HG02571 (cell line): ENCODE results near the gene TGFBRAP1.
"Not testable (repeated sequence)": the region's sequence is repeated elsewhere in the genome, so short reads cannot be mapped to it uniquely, and the experiment has no call there.

Experiments used
- ATAC-seq: cut with Tn5 transposase; IDR thresholded peaks from one replicate; pipeline ENCODE4 v1.9.1; 2021; ENCODE audit warnings: mild to moderate bottlenecking, moderate library complexity; ENCODE audit not compliant: unreplicated experiment

TGFBRAP1 gene

GRCh38 chr2:105357122-105357521 is 27.6 kb upstream of the TGFBRAP1 start:
- ATAC-seq = no peak

GRCh38 chr2:105344704-105345345 is 15.3 kb upstream of the TGFBRAP1 start:
- ATAC-seq = no peak

- no peak for ATAC-seq
Observed at GRCh38 chr2:105339414-105339813, 9.9 kb upstream of the TGFBRAP1 start.

GRCh38 chr2:105338020-105338385 is 8.5 kb upstream of the TGFBRAP1 start:
- ATAC-seq = peak; percentile 6

- ATAC-seq = peak; percentile 93
Observed at GRCh38 chr2:105337122-105338019, 7.8 kb upstream of the TGFBRAP1 start, which contains the start of gene C2orf49. Gene C2orf49, plus strand, starts transcription at chr2:105337540. Its CDS starts 48 bp downstream, at chr2:105337588.

- ATAC-seq = no peak
Observed at GRCh38 chr2:105336786-105337121, 7.2 kb upstream of the TGFBRAP1 start.

GRCh38 chr2:105335469-105335868 is 5.9 kb upstream of the TGFBRAP1 start:
- no peak for ATAC-seq

- no peak for ATAC-seq
Observed at GRCh38 chr2:105334211-105334610, 4.7 kb upstream of the TGFBRAP1 start.

- no peak for ATAC-seq
Observed at GRCh38 chr2:105330681-105331375, 1.3 kb upstream of the TGFBRAP1 start.

GRCh38 chr2:105329197-105329554 is 359 bp downstream of the TGFBRAP1 start:
- ATAC-seq = peak; percentile 20

- ATAC-seq = no peak
Observed at GRCh38 chr2:105328281-105329196, 996 bp downstream of the TGFBRAP1 start.

- ATAC-seq = no peak
Observed at GRCh38 chr2:105327690-105328089, 1.8 kb downstream of the TGFBRAP1 start.

GRCh38 chr2:105327271-105327670 is 2.3 kb downstream of the TGFBRAP1 start:
- ATAC-seq = not testable (repeated sequence)

GRCh38 chr2:105325389-105325963 is 4.1 kb downstream of the TGFBRAP1 start:
- ATAC-seq = no peak

- no peak for ATAC-seq
Observed at GRCh38 chr2:105324732-105325131, 4.8 kb downstream of the TGFBRAP1 start.

GRCh38 chr2:105324101-105324500 is 5.4 kb downstream of the TGFBRAP1 start:
- ATAC-seq = no peak

GRCh38 chr2:105323111-105323510 is 6.4 kb downstream of the TGFBRAP1 start:
- ATAC-seq = no peak

- ATAC-seq = no peak
Observed at GRCh38 chr2:105321875-105322646, 7.5 kb downstream of the TGFBRAP1 start.

GRCh38 chr2:105320651-105321215 is 8.8 kb downstream of the TGFBRAP1 start:
- ATAC-seq = no peak
